Osteoblast (primary cell): Measurements from ENCODE around the gene ZNF559. TPM values are rescaled to one million over a fixed set of nuclear protein-coding genes. Genes with fewer than 3 reads are reported as not detected.

Source experiments
- DNase-seq: peaks from one replicate; pipeline ENCODE4 v3.0.0; 2011; ENCODE audit warnings: low spot score, mixed read lengths; ENCODE audit not compliant: insufficient read length; ENCODE audit errors: missing footprints
- H2AFZ ChIP-seq: 2 replicates; pipeline ENCODE4 v1.6.0; 2011; ENCODE audit warnings: mild to moderate bottlenecking, low read length
- H3K27ac ChIP-seq: 2 replicates; pipeline ENCODE4 v1.5.1; 2011; ENCODE audit warnings: mild to moderate bottlenecking, low read depth, low read length, moderate library complexity
- H3K27me3 ChIP-seq: 2 replicates; pipeline ENCODE4 v1.6.0; 2012; ENCODE audit warnings: mild to moderate bottlenecking, control low read depth, inconsistent platforms, low read length, moderate library complexity; ENCODE audit not compliant: insufficient read depth
- H3K36me3 ChIP-seq: 2 replicates; pipeline ENCODE4 v1.5.1; 2011; ENCODE audit warnings: mild to moderate bottlenecking, low read length, control low read depth, moderate library complexity; ENCODE audit not compliant: insufficient read depth
- H3K4me1 ChIP-seq: 2 replicates; pipeline ENCODE4 v1.5.1; 2011; ENCODE audit warnings: mild to moderate bottlenecking, low read length, control low read depth, moderate library complexity; ENCODE audit not compliant: insufficient read depth
- H3K4me2 ChIP-seq: 2 replicates; pipeline ENCODE4 v1.6.0; 2011; ENCODE audit warnings: mild to moderate bottlenecking, low read length; ENCODE audit not compliant: insufficient read depth
- H3K4me3 ChIP-seq: fragments of 200-600 bp; sonication (generic); 3 replicates; pipeline ENCODE4 v1.5.1; 2012; ENCODE audit warnings: mild to moderate bottlenecking, low read length, inconsistent platforms; ENCODE audit not compliant: insufficient read depth
- H3K79me2 ChIP-seq: 2 replicates; pipeline ENCODE4 v1.6.0; 2012; ENCODE audit warnings: mild to moderate bottlenecking, low read length, control low read depth, inconsistent platforms; ENCODE audit not compliant: insufficient read depth
- H3K9me3 ChIP-seq: 2 replicates; pipeline ENCODE4 v1.5.1; 2011; ENCODE audit warnings: low read depth, low read length, control low read depth
- H4K20me1 ChIP-seq: 2 replicates; pipeline ENCODE4 v1.6.0; 2012; ENCODE audit warnings: mild to moderate bottlenecking, low read length, control low read depth; ENCODE audit not compliant: insufficient read depth
- CTCF ChIP-seq: IDR thresholded peaks from 2 replicates; pipeline ENCODE4 v1.5.1; 2011; ENCODE audit warnings: mild to moderate bottlenecking, low read depth, low read length, moderate library complexity; ENCODE audit errors: extremely low read depth
- total RNA-seq: library from RNA; depleted of rRNA; stranded (reverse); fragments of >200 nt; gene quantifications from 2 replicates; pipeline ENCODE4 v1.2.3, GENCODE V29; 2012

The ZNF559 gene
- total RNA-seq, 1 donor = 15.2 TPM

- H3K27ac ChIP-seq = peak overlapping the region; percentile 54
- peaks cover 6% of the 10 kb centered on the region for H3K36me3 ChIP-seq
- H3K4me1 ChIP-seq = peaks cover 11% of the 10 kb centered on the region
- H3K27me3 ChIP-seq = no peaks in the 10 kb centered on the region
- peaks cover 1% of the 10 kb centered on the region for H3K9me3 ChIP-seq
- peak overlapping the region; percentile 82 for H3K4me2 ChIP-seq
- no peaks in the 10 kb centered on the region for H4K20me1 ChIP-seq
- peak overlapping the region; percentile 85 for H2AFZ ChIP-seq
- DNase-seq = peak; percentile 70
- peaks cover 10% of the 10 kb centered on the region for H3K79me2 ChIP-seq
- peak overlapping the region; percentile 74 for H3K4me3 ChIP-seq
- TF ChIP-seq CTCF = no peak
Observed at GRCh38 chr19:9323557-9323918, 441 bp upstream of the ZNF559 start.

- no peak for DNase-seq
- H3K27me3 ChIP-seq = no peaks in the 10 kb centered on the region
- H3K36me3 ChIP-seq = peaks cover 6% of the 10 kb centered on the region
- H2AFZ ChIP-seq = peak overlapping the region; percentile 96
- peak overlapping the region; percentile 82 for H3K4me2 ChIP-seq
- peak overlapping the region; percentile 54 for H3K27ac ChIP-seq
- peaks cover 11% of the 10 kb centered on the region for H3K4me1 ChIP-seq
- peaks cover 3% of the 10 kb centered on the region for H3K9me3 ChIP-seq
- H3K4me3 ChIP-seq = peak overlapping the region; percentile 74
- H4K20me1 ChIP-seq = no peaks in the 10 kb centered on the region
- TF ChIP-seq CTCF = no peak
- peaks cover 14% of the 10 kb centered on the region for H3K79me2 ChIP-seq
Observed at GRCh38 chr19:9324584-9324962, 594 bp downstream of the ZNF559 start.

GRCh38 chr19:9329999-9330398, 6.0 kb downstream of the ZNF559 start:
- H3K27me3 ChIP-seq = no peaks in the 10 kb centered on the region
- peaks cover 15% of the 10 kb centered on the region for H3K36me3 ChIP-seq
- H3K27ac ChIP-seq = no peak overlapping the region
- peaks cover 12% of the 10 kb centered on the region for H3K9me3 ChIP-seq
- peaks cover 25% of the 10 kb centered on the region for H3K79me2 ChIP-seq
- H2AFZ ChIP-seq = no peak overlapping the region
- no peak overlapping the region for H3K4me3 ChIP-seq
- no peak for TF ChIP-seq CTCF
- no peak for DNase-seq
- no peaks in the 10 kb centered on the region for H4K20me1 ChIP-seq
- no peaks in the 10 kb centered on the region for H3K4me1 ChIP-seq
- H3K4me2 ChIP-seq = no peak overlapping the region

- H3K4me2 ChIP-seq = no peak overlapping the region
- no peaks in the 10 kb centered on the region for H4K20me1 ChIP-seq
- no peak overlapping the region for H2AFZ ChIP-seq
- DNase-seq = no peak
- H3K4me1 ChIP-seq = no peaks in the 10 kb centered on the region
- H3K36me3 ChIP-seq = peaks cover 23% of the 10 kb centered on the region
- H3K4me3 ChIP-seq = no peak overlapping the region
- H3K79me2 ChIP-seq = no peaks in the 10 kb centered on the region
- peaks cover 61% of the 10 kb centered on the region for H3K9me3 ChIP-seq
- no peaks in the 10 kb centered on the region for H3K27me3 ChIP-seq
- H3K27ac ChIP-seq = no peak overlapping the region
- no peak for TF ChIP-seq CTCF
Observed at GRCh38 chr19:9342610-9343304, 18.8 kb downstream of the ZNF559 start.
